GM18520 (cell line): ENCODE results near the gene KIAA1755.
A peak's percentile ranks its signal among the peaks of the same experiment; 100 is the strongest.

ENCODE experiments used
- ATAC-seq: cut with Tn5 transposase; IDR thresholded peaks from one replicate; pipeline ENCODE4 v1.9.1; 2021; ENCODE audit not compliant: unreplicated experiment

The KIAA1755 gene

GRCh38 chr20:38167851-38168760 lies 92.4 kb downstream of the KIAA1755 start:
- no peak for ATAC-seq

DNA sequence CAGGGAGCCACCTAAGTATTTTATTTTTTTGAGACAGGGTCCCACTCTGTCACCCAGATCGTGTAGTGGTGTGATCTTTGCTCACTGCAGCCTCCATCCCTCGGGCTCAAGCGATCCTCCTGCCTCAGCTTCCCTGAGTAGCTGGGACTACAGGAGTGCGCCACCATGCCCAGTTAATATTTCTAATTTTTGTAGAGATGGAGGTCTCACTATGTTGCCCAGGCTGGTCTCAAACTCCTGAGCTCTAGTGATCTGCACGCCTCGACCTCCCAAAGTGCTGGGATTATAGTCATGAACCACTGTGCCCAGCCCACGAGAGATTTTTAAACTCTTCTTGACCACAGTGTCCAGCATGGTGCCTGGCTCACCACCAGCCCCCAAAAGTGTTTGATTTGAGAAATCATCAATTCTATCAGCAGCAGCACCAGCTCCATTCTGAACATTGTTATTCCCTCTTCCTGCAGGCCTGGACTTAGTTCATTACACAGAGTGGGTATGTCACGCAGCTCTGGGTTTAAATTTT lies 93.1 kb downstream of the KIAA1755 start:
- ATAC-seq, result no peak

DNA sequence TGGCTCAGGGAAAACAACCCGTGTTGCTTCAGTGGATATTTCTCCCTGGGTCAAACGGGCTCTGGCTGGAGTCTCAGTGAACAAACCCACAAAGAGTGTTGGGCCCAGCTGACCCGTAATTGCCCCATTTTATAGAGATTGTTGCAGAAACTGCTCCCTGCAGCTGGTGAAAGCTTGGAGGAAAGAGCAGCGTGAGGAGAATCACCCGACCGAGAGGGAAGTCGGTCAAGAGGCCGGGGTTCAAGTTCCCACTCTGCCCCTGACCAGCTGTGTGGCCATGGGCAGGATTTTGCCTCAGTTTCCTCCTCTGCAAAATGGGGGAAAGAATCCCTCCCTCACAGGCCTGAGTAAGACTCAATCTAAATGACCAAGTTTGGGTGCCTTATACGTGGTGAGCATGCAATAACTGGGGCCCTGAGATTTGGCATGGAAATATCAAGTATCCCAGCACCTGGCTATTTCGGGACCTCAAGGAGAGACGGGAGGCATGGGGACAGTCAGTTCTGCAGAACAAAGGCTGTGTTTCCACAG lies 93.8 kb downstream of the KIAA1755 start:
- no peak for ATAC-seq

GRCh38 chr20:38165966-38166702 lies 94.4 kb downstream of the KIAA1755 start:
- no peak for ATAC-seq

GRCh38 chr20:38165089-38165965 lies 95.2 kb downstream of the KIAA1755 start, which contains the start of gene TGM2:
TGM2 (minus strand) TSS chr20:38165270; CDS start chr20:38165198, 72 bp downstream.
- ATAC-seq, result peak; percentile 77

DNA sequence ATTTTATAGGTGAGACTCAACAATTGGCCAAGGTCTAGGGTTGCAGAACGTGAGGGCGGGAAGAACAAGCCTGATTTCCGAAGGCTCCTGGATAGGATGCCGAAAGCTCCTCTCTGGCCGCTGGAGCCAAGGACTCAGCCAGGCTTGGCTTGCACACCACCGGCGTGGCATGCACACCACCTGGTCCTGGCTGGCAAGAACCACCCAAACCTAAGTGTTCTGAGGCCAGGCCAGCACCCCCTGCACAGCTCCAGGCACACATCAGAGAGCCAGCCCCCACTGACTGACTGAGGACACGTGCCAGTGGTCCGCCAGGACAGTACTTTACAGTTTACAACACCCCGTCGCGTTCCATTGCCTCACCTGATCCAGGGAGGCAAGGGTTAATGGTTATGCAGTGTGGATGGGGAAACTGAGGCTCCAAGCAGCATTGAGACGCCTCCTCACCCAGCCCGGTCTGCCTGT lies 95.9 kb downstream of the KIAA1755 start:
- ATAC-seq, result no peak

GRCh38 chr20:38164069-38164468 lies 96.5 kb downstream of the KIAA1755 start:
- no peak for ATAC-seq

DNA sequence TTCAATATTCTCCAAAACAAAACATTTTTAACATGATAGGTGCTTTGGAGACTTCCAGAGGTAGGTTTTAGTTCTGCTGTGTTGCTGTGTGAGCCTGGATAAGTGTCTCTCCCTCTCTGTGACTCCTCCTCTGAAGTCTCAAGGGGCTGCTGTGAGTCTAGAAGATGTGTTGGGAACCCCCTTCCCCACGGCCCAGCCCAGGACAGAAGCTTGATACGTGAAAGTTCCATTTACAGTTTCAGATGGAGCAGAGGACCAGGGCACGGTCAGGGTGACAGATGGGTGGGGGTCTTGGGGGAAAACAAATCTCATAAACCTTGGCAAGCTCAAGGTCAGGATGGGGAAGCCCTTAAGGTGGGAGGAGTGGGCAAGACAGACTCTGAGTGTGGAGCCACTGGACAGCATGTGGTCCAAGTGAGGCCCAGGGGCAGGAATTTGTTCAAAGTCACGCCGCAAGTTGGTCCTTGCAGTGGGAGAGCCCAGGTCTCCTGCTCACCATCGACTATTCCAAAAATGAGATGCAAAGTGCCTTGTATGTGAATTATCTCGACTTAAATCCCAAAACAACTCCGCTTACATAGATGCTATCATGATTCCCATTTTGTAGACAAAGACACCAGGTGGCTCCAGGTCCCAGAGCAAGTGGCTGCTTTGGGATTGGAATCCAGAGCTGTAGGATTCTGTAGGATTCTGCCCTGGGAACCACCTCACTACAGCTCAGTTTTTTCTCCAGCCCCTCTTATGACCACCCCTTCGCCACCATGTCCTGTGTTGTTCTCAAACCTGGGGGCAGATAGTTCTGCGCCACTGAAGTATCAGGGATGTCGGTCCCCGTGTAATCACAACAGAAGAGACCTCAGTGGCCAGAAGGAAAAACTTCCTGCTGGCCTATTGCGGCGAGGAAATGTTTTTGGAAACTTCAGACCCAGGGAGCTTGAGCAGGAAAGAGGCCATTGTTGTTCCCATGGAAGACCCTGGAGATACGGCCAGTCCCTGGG lies 97.4 kb downstream of the KIAA1755 start:
- no peak for ATAC-seq

- no peak for ATAC-seq
These were observed 98.4 kb downstream of the KIAA1755 start for GRCh38 chr20:38162149-38162548.

GRCh38 chr20:38161412-38161774 lies 99.1 kb downstream of the KIAA1755 start:
- ATAC-seq, result no peak
